Panc1 (cell line): ENCODE results near the gene LRRC71. TPM values are rescaled to one million over a fixed set of nuclear protein-coding genes. Genes with fewer than 3 reads are reported as not detected.

Experiments
- ATAC-seq: fragments of 200-7000 bp; cut with Tn5 transposase; 2 replicates; pipeline ENCODE4 v1.9.1; 2020; ENCODE audit warnings: mild to moderate bottlenecking, moderate library complexity
- BruUV-seq: library from RNA; stranded (reverse); fragments of 400-500 nt; replicated peaks from 2 replicates; lab custom pipeline; 2021; lab: Mats Ljungman, UMichigan
- CTCF ChIA-PET: fragments of 300-600 bp; sonication (Branson Sonifier 250); formaldehyde crosslinking; loops from one replicate; lab custom pipeline; 2022; ENCODE audit warnings: antibody characterized with exemption; lab: Charles Lee
- POLR2A ChIA-PET: fragments of 300-600 bp; sonication (Branson Sonifier 250); formaldehyde crosslinking; loops from one replicate; lab custom pipeline; 2022; ENCODE audit warnings: antibody characterized with exemption; lab: Charles Lee
- DNase-seq: peaks from one replicate; pipeline ENCODE4 v3.0.0-alpha.2; 2010; ENCODE audit warnings: low read depth, low spot score
- H3K27ac ChIP-seq: 2 replicates; pipeline ENCODE4 v1.5.1; 2011; ENCODE audit warnings: mild to moderate bottlenecking, low read length, inconsistent platforms
- H3K27me3 ChIP-seq: fragments of 200-500 bp; sonication (Bioruptor generic); 2 replicates; pipeline ENCODE4 v1.6.0; 2014; ENCODE audit warnings: low read length, inconsistent platforms; ENCODE audit not compliant: control insufficient read depth, insufficient read depth
- H3K36me3 ChIP-seq: fragments of 200-500 bp; sonication (Bioruptor generic); 2 replicates; pipeline ENCODE4 v1.5.1; 2014; ENCODE audit warnings: inconsistent platforms, mild to moderate bottlenecking, low read length, moderate library complexity; ENCODE audit not compliant: control insufficient read depth, insufficient read depth
- H3K4me1 ChIP-seq: 2 replicates; pipeline ENCODE4 v1.5.1; 2011; ENCODE audit warnings: inconsistent platforms, mild to moderate bottlenecking, low read length, moderate library complexity; ENCODE audit not compliant: control insufficient read depth, insufficient read depth
- H3K4me3 ChIP-seq, 2 experiments: 2 replicates each; pipeline ENCODE4 v1.5.1; 2011 to 2012; ENCODE audit warnings: low read depth in 2 of 2, low read length in 2 of 2, mild to moderate bottlenecking in 2 of 2, inconsistent platforms in 1 of 2, moderate library complexity in 1 of 2
- H3K9me3 ChIP-seq: fragments of 200-500 bp; sonication (Bioruptor generic); 2 replicates; pipeline ENCODE4 v1.5.1; 2014; ENCODE audit warnings: low read depth, mild to moderate bottlenecking, inconsistent platforms, low read length, moderate library complexity; ENCODE audit not compliant: control insufficient read depth, insufficient read depth
- POLR2AphosphoS5 ChIP-seq: IDR thresholded peaks from 2 replicates; pipeline ENCODE4 v1.6.1; 2012; ENCODE audit warnings: mild to moderate bottlenecking, low read depth, low read length, moderate library complexity
- SIN3A ChIP-seq: IDR thresholded peaks from 2 replicates; pipeline ENCODE4 v1.6.1; 2012; ENCODE audit warnings: low read depth, mild to moderate bottlenecking, low read length, moderate library complexity, borderline replicate concordance; ENCODE audit not compliant: insufficient read depth
- TCF7L2 ChIP-seq: IDR thresholded peaks from 2 replicates; pipeline ENCODE4 v1.6.1; 2011; ENCODE audit warnings: mild to moderate bottlenecking, low read depth, low read length, inconsistent platforms
- in situ Hi-C: cut with HindIII; loops from 2 replicates; pipeline ENCODE4 v1.10.0; 2016; ENCODE audit warnings: low sequenced_read_pairs, low pct_unique_long_range_greater_than_20kb
- intact Hi-C: fragments of 100-400 bp; cut with micrococcal nuclease; formaldehyde crosslinking; loops from one replicate; pipeline ENCODE4 v1.10.0; 2022; ENCODE audit not compliant: unreplicated experiment
- total RNA-seq: library from RNA; stranded (reverse); gene quantifications from one replicate; pipeline ENCODE4 v1.2.1, GENCODE V29; 2021; ENCODE audit not compliant: unreplicated experiment
- TF ChIP-seq, protein P1 (sequence below): fragments of 450-650 bp; IDR thresholded peaks from 2 replicates; pipeline ENCODE4 v1.5.1; 2017; ENCODE audit warnings: mild to moderate bottlenecking
- TF ChIP-seq, protein P2 (sequence below), 2 experiments: IDR thresholded peaks; 2 replicates each; pipeline ENCODE4 v1.6.1; 2011 to 2012; ENCODE audit warnings: low read depth in 2 of 2, control low read depth in 1 of 2, low read length in 1 of 2, mild to moderate bottlenecking in 1 of 2, moderate library complexity in 1 of 2; ENCODE audit not compliant: insufficient read depth in 1 of 2

The LRRC71 gene
- total RNA-seq, 1 experiment from 2014 or later = 0.77 TPM

DNA sequence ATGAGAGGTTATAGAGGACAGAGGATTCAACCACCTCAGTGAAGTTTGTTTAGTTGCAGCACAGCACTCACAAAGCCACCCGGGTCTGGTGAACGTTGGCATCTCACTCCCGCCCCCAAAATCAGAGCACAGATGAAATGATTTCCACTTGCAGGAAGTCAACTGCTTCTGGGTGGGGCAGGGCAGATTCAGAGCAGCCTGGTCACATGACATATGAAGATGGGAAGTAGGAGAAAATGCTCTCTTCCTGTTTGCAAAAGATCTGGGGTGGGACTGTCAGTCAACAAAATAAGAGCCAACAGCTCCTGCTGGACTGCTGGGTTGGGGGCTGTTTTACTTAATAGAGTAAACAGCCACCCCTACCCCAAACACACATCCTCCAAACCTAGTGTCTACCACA lies 43.2 kb downstream of the LRRC71 start:
- POLR2A ChIA-PET = no interaction called here
- ATAC-seq = no peak
- in situ Hi-C loops (no loop called here), intact Hi-C loops (no loop called here)
- Histone ChIP-seq H3K36me3 (peaks cover 20% of the 10 kb centered on the region), H3K4me1 (no peaks in the 10 kb centered on the region), H3K4me3 (no peak overlapping the region), H3K9me3 (no peaks in the 10 kb centered on the region), H3K27ac (no peak overlapping the region), H3K27me3 (no peaks in the 10 kb centered on the region)
- BruUV-seq = no TSS peak
- CTCF ChIA-PET = no interaction called here
- no peak for DNase-seq
- TF ChIP-seq, protein P1, sequence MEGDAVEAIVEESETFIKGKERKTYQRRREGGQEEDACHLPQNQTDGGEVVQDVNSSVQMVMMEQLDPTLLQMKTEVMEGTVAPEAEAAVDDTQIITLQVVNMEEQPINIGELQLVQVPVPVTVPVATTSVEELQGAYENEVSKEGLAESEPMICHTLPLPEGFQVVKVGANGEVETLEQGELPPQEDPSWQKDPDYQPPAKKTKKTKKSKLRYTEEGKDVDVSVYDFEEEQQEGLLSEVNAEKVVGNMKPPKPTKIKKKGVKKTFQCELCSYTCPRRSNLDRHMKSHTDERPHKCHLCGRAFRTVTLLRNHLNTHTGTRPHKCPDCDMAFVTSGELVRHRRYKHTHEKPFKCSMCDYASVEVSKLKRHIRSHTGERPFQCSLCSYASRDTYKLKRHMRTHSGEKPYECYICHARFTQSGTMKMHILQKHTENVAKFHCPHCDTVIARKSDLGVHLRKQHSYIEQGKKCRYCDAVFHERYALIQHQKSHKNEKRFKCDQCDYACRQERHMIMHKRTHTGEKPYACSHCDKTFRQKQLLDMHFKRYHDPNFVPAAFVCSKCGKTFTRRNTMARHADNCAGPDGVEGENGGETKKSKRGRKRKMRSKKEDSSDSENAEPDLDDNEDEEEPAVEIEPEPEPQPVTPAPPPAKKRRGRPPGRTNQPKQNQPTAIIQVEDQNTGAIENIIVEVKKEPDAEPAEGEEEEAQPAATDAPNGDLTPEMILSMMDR = no peak
- TF ChIP-seq, protein P2, sequence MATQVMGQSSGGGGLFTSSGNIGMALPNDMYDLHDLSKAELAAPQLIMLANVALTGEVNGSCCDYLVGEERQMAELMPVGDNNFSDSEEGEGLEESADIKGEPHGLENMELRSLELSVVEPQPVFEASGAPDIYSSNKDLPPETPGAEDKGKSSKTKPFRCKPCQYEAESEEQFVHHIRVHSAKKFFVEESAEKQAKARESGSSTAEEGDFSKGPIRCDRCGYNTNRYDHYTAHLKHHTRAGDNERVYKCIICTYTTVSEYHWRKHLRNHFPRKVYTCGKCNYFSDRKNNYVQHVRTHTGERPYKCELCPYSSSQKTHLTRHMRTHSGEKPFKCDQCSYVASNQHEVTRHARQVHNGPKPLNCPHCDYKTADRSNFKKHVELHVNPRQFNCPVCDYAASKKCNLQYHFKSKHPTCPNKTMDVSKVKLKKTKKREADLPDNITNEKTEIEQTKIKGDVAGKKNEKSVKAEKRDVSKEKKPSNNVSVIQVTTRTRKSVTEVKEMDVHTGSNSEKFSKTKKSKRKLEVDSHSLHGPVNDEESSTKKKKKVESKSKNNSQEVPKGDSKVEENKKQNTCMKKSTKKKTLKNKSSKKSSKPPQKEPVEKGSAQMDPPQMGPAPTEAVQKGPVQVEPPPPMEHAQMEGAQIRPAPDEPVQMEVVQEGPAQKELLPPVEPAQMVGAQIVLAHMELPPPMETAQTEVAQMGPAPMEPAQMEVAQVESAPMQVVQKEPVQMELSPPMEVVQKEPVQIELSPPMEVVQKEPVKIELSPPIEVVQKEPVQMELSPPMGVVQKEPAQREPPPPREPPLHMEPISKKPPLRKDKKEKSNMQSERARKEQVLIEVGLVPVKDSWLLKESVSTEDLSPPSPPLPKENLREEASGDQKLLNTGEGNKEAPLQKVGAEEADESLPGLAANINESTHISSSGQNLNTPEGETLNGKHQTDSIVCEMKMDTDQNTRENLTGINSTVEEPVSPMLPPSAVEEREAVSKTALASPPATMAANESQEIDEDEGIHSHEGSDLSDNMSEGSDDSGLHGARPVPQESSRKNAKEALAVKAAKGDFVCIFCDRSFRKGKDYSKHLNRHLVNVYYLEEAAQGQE (IDR thresholded peaks at IDR 0.05; ENCODE audit: insufficient read depth in 1 of 2, low read depth in 2 of 2, low read length in 1 of 2) = no peak
- TF ChIP-seq SIN3A (no peak), POLR2AphosphoS5 (no peak), TCF7L2 (no peak)

DNA sequence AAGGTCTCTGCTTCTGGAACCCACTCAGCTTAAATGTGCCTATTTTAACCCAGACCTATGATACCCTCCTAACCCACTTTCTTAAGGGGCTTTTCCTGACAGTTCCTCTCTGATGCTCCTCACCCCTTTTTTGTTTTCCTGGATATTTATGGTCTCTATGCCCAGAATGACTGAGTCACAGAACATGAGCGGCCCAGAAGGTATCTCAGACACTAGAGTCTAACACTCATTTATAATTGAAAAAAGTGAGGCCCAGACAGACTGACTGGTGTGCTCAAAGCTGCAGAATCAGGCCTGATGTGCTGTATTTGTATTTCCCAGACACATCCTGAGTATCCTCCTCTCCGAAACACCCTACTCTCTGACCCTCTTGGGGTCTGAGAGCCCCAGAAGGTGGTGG lies 44.0 kb downstream of the LRRC71 start:
- Histone ChIP-seq H3K27ac (no peak overlapping the region), H3K27me3 (no peaks in the 10 kb centered on the region), H3K9me3 (no peaks in the 10 kb centered on the region), H3K4me1 (no peaks in the 10 kb centered on the region), H3K36me3 (peaks cover 17% of the 10 kb centered on the region), H3K4me3 (no peak overlapping the region)
- CTCF ChIA-PET = no interaction called here
- intact Hi-C loops (no loop called here), in situ Hi-C loops (no loop called here)
- BruUV-seq = no TSS peak
- DNase-seq (no peak), ATAC-seq (no peak)
- TF ChIP-seq, protein P1 = no peak
- TF ChIP-seq, protein P2 (IDR thresholded peaks at IDR 0.05; ENCODE audit: insufficient read depth in 1 of 2, low read depth in 2 of 2, low read length in 1 of 2) = no peak
- TF ChIP-seq TCF7L2 = no peak
- TF ChIP-seq POLR2AphosphoS5 = no peak
- TF ChIP-seq SIN3A = no peak
- POLR2A ChIA-PET = no interaction called here
